Measurements from ENCODE around the gene TKTL1. TPM values are rescaled to one million over a fixed set of nuclear protein-coding genes. Genes with fewer than 3 reads are reported as not detected.
"Not testable (repeated sequence)": the region's sequence is repeated elsewhere in the genome, so short reads cannot be mapped to it uniquely, and the experiment has no call there.

TKTL1 gene
- total RNA-seq, 1 donor from 2014 or later = not detected

DNA sequence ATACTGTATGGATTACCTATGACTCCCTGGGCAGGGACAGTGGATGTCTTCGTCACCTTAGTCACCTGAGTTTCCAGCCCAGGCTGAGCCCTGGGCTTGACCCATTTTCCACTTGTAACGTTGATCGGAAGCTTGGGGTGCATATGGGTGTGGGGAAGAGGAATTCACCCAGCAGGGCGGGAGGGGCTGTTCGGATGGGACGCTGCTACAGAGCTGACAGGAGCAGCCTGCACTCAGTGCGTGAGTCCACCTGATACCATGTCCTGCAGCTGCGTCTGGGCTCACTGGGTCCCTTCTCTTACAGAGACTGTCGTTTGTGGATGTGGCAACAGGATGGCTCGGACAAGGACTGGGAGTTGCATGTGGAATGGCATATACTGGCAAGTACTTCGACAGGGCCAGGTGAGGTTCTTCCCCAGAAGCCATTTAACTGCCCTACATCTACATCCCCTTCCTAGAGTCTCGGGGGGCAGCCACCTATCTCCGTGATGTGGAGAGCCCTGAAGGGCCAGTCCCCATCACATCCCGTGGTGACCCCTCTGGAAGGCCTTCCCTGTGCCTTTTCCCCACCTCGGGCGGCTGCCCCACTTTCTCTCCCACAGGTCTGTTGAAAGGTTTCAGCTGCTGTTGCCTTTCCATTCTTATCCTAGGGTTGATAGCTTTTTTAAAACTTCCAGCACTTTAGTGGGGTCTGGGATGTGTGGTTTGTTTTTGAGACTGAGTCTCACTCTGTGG lies 13.6 kb downstream of the TKTL1 start:
- DNase-seq (ENCODE audit: low spot score) = no peak

DNA sequence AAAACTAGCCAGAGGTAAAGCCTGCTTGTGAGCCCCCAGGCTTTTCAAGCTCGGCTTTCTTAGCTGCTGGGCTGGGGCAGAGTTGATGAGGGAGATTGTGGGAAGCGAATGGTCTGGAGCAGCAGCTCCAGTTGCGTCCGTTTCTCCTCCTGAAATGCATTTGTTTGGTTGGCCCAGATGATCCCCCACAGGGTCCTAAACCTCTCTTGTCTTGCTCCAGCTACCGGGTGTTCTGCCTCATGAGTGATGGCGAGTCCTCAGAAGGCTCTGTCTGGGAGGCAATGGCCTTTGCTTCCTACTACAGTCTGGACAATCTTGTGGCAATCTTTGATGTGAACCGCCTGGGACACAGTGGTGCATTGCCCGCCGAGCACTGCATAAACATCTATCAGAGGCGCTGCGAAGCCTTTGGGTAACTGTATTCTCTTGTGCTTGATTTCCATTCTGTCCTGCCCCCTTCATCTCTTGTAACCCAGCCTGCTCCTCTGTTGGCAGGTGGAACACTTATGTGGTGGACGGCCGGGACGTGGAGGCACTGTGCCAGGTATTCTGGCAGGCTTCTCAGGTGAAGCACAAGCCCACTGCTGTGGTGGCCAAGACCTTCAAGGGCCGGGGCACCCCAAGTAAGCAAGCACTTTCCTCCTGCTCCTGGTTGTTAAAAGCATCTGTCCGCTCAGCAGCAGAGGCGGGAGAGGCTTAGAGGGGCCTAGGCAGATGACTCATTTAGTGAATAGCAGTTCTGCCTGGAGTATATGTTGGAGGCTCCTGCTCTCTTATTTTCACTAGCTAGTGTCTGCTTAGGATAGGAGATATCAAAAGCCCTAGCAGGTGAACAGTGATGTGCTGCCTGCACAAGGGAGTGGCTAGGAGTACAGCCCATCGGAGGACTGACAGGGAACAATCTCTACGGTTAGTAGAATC lies 15.3 kb downstream of the TKTL1 start:
- no peak for DNase-seq (ENCODE audit: low spot score)

GRCh38 chrX:154312116-154312515 lies 16.5 kb downstream of the TKTL1 start:
- DNase-seq (ENCODE audit: low spot score) = no peak

DNA sequence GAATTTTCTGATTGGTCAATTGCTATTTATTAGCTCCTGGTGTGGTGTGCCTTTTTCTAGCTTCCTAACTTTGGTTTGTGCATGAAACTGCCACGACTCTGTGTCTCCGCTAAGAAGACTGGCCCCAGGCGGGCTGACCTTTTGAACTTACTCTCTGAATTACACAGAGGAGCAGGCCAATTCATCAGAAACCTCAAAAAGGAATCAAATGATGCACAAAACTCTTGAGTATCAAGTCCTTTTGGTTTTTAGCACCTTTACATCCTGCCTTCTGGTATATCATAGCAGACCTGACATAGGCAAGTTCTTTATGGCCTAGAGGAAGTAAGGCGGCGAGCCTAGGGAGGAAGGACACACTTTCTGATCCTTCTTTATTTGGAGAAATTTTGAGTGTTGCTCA lies 17.6 kb downstream of the TKTL1 start:
- no peak for DNase-seq (ENCODE audit: low spot score)

DNA sequence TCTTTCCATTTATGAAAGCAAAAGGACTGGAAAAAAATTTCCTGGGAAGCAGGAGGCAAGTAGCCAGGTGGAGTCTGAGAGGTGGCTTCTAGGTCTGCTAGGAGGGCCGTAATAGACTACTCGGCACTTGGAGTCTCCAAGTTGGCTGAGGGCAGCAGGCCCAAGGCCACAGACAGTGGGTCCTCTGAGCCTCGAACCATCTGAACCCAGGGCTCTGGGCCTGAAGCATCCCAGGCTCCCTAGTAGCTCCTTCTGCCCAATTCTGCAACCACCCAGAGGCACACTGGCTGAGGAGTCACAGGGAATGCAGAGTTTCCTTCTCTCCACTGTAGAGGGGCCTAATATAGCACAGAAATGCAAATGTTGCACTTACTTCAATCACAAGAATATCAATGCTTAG lies 19.8 kb downstream of the TKTL1 start:
- DNase-seq (ENCODE audit: low spot score) = no peak

DNA sequence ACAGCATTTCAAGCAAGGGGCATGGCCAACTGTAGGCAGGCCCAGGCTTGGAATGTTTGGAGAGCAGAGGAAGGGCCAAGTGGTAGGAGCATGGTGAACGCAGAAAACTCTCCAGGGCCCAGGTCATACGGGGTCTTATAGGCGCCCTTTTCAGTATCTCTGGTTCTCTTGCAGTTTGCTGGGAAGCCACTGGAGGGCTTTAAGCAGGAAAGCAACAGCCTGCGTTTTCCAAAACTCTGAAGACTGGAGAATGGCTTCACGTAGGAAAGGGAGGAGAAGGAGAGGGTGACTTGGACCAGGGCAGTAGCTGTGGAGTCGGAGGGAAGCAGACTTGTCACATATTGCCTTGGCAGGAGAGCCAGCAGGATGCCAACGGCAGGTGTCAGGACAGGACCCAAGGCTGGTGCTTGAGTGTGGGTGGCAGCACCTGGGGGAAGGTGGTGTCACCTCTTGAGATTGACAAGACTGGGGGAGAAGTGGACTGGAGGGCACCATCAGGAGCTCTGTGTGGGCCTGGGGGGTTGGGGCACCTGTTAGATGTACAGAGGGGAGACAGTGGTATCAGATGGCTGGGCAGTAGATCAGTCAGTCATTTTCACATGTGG lies 21.9 kb downstream of the TKTL1 start:
- no peak for DNase-seq (ENCODE audit: low spot score)

- DNase-seq (ENCODE audit: low spot score) = no peak
Observed at GRCh38 chrX:154320406-154320805, 24.8 kb downstream of the TKTL1 start.

DNA sequence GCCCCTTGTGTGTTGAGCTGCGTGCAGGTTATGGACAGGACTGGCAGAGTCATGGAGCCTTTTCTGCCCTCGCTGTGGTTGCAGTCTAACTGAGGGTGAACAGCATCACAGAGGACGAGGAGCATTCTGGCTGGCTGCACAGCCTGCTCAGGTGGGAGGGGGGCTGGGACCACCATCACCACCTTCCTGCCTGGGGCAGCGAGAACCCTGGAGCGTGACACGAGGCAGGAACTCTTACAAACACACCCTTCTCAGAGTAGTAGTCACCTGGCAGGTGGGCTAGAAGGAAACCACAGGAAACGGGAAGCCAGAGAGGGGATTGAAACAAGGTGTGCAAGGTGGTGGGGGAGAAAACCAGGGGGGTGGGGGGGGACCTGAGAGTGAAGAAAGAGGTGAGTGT lies 25.6 kb downstream of the TKTL1 start:
- no peak for DNase-seq (ENCODE audit: low spot score)

DNA sequence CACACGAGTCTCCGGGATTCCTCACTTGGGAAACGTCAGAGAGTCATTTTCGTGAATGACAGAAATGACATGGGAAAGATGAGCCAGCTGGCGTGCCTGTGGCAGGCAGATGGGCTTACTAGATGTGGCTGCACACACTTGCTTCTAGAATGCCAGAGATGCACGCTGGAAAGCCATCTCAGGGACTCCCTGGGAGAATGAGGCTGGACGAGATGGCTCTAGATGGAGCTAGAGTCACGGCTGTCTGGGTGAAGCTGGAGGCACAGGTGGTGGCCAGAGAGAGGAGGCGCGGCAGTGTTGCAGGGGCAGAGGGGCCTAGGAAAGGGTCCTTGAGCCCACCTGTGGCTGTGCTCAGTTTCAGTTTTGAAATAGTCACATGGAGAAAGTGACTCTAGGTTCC lies 26.0 kb downstream of the TKTL1 start:
- no peak for DNase-seq (ENCODE audit: low spot score)

- no peak for DNase-seq (ENCODE audit: low spot score)
Observed at GRCh38 chrX:154322890-154323289, 27.3 kb downstream of the TKTL1 start.

- no peak for DNase-seq (ENCODE audit: low spot score)
Observed at GRCh38 chrX:154323537-154323936, 27.9 kb downstream of the TKTL1 start.

GRCh38 chrX:154325541-154325940 lies 29.9 kb downstream of the TKTL1 start:
- no peak for DNase-seq (ENCODE audit: low spot score)

DNA sequence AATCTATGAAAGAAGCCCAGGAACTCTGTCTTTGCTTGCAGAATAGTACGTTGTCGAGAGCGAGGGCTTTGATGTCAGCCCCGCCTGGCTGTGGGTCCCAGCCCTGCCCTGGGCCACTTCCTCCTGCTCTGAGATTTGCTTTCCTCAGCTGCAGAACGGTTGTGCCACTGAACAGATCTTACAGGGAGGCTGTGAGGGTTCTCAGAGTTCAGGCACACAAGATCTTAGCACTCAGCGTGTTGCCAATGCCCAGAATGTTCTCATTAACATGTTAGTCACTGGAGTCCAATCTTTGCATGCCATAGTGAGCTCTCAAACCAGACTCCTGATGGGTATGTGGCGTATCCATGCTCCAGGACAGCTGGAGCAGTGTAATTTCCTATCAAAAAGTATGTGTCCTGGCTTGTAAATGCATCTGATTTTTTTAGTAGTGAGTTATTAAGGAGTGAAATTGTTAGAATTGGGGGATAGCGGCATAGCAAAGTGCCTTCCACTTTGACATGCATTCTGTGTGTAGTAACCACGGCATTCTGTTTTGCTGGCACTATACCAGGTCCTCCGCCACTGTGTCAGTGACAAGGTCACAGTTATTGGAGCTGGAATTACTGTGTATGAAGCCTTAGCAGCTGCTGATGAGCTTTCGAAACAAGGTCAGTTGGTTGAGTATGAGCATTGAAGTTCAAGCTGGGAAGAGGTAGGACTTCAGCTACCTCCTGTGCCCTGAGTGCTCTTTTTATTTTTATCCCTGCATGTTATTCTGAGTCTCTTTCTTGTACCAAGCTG lies 31.6 kb downstream of the TKTL1 start:
- DNase-seq (ENCODE audit: low spot score) = no peak

DNA sequence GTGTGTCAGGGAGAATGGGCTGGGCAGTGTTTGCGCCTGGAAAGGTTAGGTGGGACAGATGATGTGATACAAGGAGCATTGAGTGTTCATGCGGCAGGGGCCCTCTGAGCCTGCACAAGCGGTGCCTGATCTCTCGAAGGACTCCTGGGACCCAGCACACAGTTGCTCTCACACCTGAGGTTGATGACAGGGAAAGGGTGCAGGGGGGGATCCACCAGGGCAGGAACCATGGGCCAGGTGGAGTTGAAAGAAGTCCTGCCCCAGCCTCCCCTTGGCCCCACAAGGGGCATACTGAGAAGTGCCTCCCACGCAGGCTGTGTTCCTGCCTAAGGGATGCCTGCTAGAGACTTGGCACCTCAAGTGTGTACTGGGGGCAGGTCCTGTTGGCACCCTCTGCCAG lies 33.1 kb downstream of the TKTL1 start:
- DNase-seq (ENCODE audit: low spot score) = no peak

DNA sequence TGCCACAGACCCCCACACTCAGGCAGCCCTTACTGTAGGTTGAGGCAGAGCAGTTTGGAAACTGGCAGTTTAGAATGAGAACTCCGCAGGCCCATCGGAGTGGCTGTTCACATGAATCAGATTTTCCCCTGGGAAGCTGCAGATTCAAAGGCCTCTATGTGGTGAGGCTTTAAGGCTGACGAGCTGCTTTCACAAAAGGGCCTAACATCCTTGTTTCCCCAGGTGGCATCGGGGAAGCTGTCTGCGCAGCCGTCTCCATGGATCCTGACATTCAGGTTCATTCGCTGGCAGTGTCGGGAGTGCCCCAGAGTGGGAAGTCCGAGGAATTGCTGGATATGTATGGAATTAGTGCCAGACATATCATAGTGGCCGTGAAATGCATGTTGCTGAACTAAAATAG lies 33.7 kb downstream of the TKTL1 start:
- DNase-seq (ENCODE audit: low spot score) = no peak

GRCh38 chrX:154332561-154332960 lies 37.0 kb downstream of the TKTL1 start:
- no peak for DNase-seq (ENCODE audit: low spot score)

- DNase-seq (ENCODE audit: low spot score) = no peak
Observed at GRCh38 chrX:154333116-154333515, 37.5 kb downstream of the TKTL1 start.

DNA sequence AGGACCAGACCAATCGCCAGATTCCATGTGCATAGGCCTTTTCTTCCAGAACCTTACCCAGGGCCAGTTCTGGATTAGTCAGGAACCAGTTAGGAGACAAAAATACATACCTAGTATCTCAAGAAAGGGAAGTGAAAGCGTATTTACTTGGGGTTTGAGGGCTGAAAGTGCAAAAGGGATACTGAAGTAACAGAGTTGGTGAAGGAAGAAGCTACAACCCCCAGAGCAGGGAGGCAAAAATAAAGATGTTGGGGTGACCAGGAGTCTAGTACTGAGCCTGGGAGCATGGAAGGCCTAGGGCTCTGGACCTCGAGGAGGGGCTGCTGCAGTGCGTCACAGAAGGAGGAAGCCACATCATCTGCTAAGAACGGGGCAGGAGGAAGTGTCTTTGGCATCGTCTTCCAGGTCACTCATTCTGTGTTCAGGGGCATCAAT lies 38.3 kb downstream of the TKTL1 start:
- no peak for DNase-seq (ENCODE audit: low spot score)

GRCh38 chrX:154334496-154334895 lies 38.9 kb downstream of the TKTL1 start:
- no peak for DNase-seq (ENCODE audit: low spot score)

DNA sequence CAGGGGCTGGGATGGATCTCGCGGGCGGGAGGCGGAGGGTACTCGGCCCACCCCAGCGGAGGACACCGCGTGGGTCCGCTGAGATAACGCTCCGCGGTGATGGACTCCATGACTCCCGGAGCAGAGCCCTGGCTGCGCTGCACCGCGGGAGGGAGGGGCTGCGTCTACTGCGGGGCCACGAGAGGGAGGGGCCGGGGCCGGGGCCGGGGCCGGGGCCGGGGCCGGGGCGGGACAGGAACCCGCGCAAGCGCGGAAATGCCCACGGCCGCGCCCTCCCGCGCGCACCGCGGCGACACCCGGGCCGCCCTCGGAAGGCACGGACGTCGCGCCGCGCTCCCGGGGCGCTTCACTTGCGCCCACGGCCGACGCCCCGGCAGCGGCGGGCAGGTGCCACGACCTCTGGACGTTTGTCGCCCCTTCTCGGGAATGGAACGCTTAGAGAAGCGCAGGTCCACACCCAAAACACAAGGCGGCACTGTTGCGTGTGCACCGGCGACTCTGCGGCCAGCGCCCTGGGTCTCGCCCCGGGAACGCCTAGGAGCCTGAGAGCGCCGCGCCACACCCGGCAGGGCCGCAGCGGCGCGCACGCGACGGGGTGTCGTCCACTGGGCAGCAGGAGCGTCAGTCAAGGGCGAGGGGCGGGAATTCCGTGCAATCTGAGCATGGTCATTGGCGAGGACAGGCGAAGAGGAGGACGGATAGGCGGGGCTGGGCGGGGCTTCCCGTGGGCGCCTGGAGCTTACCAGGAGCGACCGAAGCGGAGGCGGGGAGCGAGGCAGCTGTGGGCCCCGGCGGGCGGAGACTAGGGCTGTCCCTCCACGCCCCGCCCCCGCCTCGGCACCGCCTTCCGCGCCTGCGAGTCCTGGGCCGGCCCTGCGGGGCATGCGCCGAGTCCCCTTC lies 46.1 kb downstream of the TKTL1 start:
- DNase-seq (ENCODE audit: low spot score) = not testable (repeated sequence)

- not testable (repeated sequence) for DNase-seq (ENCODE audit: low spot score)
Observed at GRCh38 chrX:154343063-154343462, 47.5 kb downstream of the TKTL1 start.

Data from ureter (tissue), 1 donor.